Adrenal gland (tissue), 5 donors: ENCODE data around the gene PTPRD.

ENCODE experiments used
- CTCF ChIP-seq, 6 experiments: fragments of 450-650 bp in 4 of 6; fragments of 200-600 bp in 2 of 6; sonication (generic) in 1 of 6; IDR thresholded peaks; 1 replicate in 5 of 6; 2 replicates in 1 of 6; pipeline versions ENCODE4 v1.5.1 to v1.8.0; 2016 to 2021; ENCODE audit warnings: antibody characterized with exemption in 6 of 6, mild to moderate bottlenecking in 2 of 6, moderate library complexity in 1 of 6
- POLR2A ChIP-seq, 2 donors: fragments of 450-650 bp; IDR thresholded peaks; one replicate each; pipeline ENCODE4 v1.6.1; 2017; ENCODE audit warnings: antibody characterized with exemption in 2 of 2, mild to moderate bottlenecking in 2 of 2, moderate library complexity in 1 of 2
- donor health status: DM: no; HTN: no; CAD: no.

GRCh38 chr9:9399982-9400381 is 1212.8 kb downstream of the PTPRD start:
- TF ChIP-seq CTCF (IDR thresholded peaks at IDR 0.05) = no peak
- no peak for TF ChIP-seq POLR2A (IDR thresholded peaks at IDR 0.05)
